ENCODE data around the gene LRRC28. TPM values are rescaled to one million over a fixed set of nuclear protein-coding genes. Genes with fewer than 3 reads are reported as not detected.

Gene LRRC28
- total and polyA plus RNA-seq, 2 of the 4 experiments (the other 2 are of a cell fraction) = 12.7 to 21.1 TPM

- POLR2A ChIA-PET (ENCODE audit: unreplicated experiment) = no interaction called here
- no peak overlapping the region for H3K14ac ChIP-seq (replicated peaks; ENCODE audit: low read depth, low read length)
- H4K91ac ChIP-seq (ENCODE audit: insufficient read depth, low read depth, low read length) = no peak overlapping the region
- ATAC-seq (ENCODE audit: low read depth) (no peak), DNase-seq (no peak)
- TF ChIP-seq FOS (IDR thresholded peaks at IDR 0.05; ENCODE audit: low read depth, low read length) = no peak
- TF ChIP-seq SMC3 (IDR thresholded peaks at IDR 0.05; ENCODE audit: low read depth, low read length) = no peak
- TF ChIP-seq NFE2L2 (IDR thresholded peaks at IDR 0.05; ENCODE audit: low read depth, low read length) = no peak
- TF ChIP-seq CEBPB (IDR thresholded peaks at IDR 0.05; ENCODE audit: low read depth, low read length) = no peak
- no peak for TF ChIP-seq RFX5 (IDR thresholded peaks at IDR 0.05; ENCODE audit: low read depth, low read length)
- no peak for TF ChIP-seq ELK1 (IDR thresholded peaks at IDR 0.05; ENCODE audit: borderline replicate concordance, low read depth, low read length)
- TF ChIP-seq MAFK (IDR thresholded peaks at IDR 0.05; ENCODE audit: low read depth, low read length) = no peak
- no peak for TF ChIP-seq CTCF (conservative IDR thresholded peaks at IDR 0.05; ENCODE audit: low read depth, low read length)
- H4K8ac ChIP-seq (ENCODE audit: low read depth in 2 of 2, low read length in 2 of 2) = peak overlapping the region in 1 of 2 experiments; percentile 98; a peak in 2 of 4 replicates
- H3K56ac ChIP-seq (ENCODE audit: extremely low read depth, insufficient read depth, low read length) = no peak overlapping the region
- peak overlapping the region; percentile 46; the same call in 1 of the 2 replicates for H4K5ac ChIP-seq (ENCODE audit: low read depth, low read length)
- H3K36me3 ChIP-seq (ENCODE audit: control insufficient read depth, insufficient read depth, low read length) = no peaks in the 10 kb centered on the region
- no peak overlapping the region for H2AK5ac ChIP-seq (ENCODE audit: low read depth, low read length)
- H3K4me3 ChIP-seq (ENCODE audit: insufficient read depth, low read depth, low read length) = peak overlapping the region; percentile 97
- H3K27ac ChIP-seq (ENCODE audit: insufficient read depth, low read length) = peak overlapping the region; percentile 23; the same call in 1 of the 2 replicates
- CTCF ChIA-PET = no interaction called here
- no peaks in the 10 kb centered on the region for H3K9me1 ChIP-seq (ENCODE audit: insufficient read depth, low read length)
- H3K9ac ChIP-seq (ENCODE audit: low read depth, low read length) = peak overlapping the region; percentile 94; the same call in 1 of the 2 replicates
- dilution Hi-C loops (cut with HindIII; ENCODE audit: low sequenced_read_pairs, unreplicated experiment) (no loop called here), in situ Hi-C loops (cut with MboI; ENCODE audit: low sequenced_read_pairs) (loop anchor here (25.0 kb wide), 2 partner anchors 862 to 1337 kb away; no protein-coding TSS in a partner anchor), intact Hi-C loops (cut with micrococcal nuclease) (no loop called here)
- WGBS, 2 experiments (ENCODE audit: extremely low coverage in 2 of 2, insufficient read length in 1 of 2) = no CpG with 5 or more reads among the region's 4 CpGs
- no peak overlapping the region for H2AK9ac ChIP-seq (replicated peaks; ENCODE audit: low read depth, low read length, poor library complexity)
- peaks cover 5% of the 10 kb centered on the region for H3K4me1 ChIP-seq (ENCODE audit: control insufficient read depth, insufficient read depth, low read length)
- no peak overlapping the region for H2BK15ac ChIP-seq (ENCODE audit: low read depth, low read length)
- no TSS peak for BruUV-seq (replicated peaks)
- H3K4me2 ChIP-seq (ENCODE audit: low read depth, low read length) = peak overlapping the region; percentile 100
- no peak overlapping the region for H2BK20ac ChIP-seq (ENCODE audit: low read depth, low read length)
- H2BK5ac ChIP-seq (ENCODE audit: low read depth, low read length, poor library complexity, severe bottlenecking) = peak overlapping the region; percentile 39
- no peaks in the 10 kb centered on the region for H3K27me3 ChIP-seq (ENCODE audit: control insufficient read depth, insufficient read depth, low read length)
- H3K23ac ChIP-seq (ENCODE audit: low read depth, low read length) = no peak overlapping the region
- H3K79me1 ChIP-seq (ENCODE audit: low read depth in 1 of 2, low read length in 2 of 2) = peaks cover 3 to 35% of the 10 kb centered on the region in 2 experiments; a peak in 2 of 4 replicates
- no peaks in the 10 kb centered on the region for H4K20me1 ChIP-seq (ENCODE audit: insufficient read depth, low read length)
- no peak overlapping the region for H3K4ac ChIP-seq (ENCODE audit: low read depth, low read length)
- H2AFZ ChIP-seq (replicated peaks; ENCODE audit: low read length, poor library complexity) = no peak overlapping the region
- no peak overlapping the region for H3K18ac ChIP-seq (ENCODE audit: low read depth, low read length)
- H3K9me3 ChIP-seq (ENCODE audit: control insufficient read depth, insufficient read depth, low read length) = no peaks in the 10 kb centered on the region
- no peak overlapping the region for H2BK120ac ChIP-seq (ENCODE audit: low read depth, low read length)
Measured at GRCh38 chr15:99250001-99250400, 1.3 kb upstream of the LRRC28 start.
